ENCODE data around the gene PADI3.

PADI3 gene

GRCh38 chr1:17206196-17206595 is 42.7 kb upstream of the PADI3 start:
- TF ChIP-seq FOXP2 (optimal IDR thresholded peaks at IDR 0.05; ENCODE audit: control extremely low read depth, extremely low read length, insufficient read depth) = no peak
- no peak for TF ChIP-seq EZH2 (IDR thresholded peaks at IDR 0.05)
- no peak for TF ChIP-seq POLR2AphosphoS5 (IDR thresholded peaks at IDR 0.05; ENCODE audit: borderline replicate concordance, low read depth, low read length)
- Histone ChIP-seq H3K4me3 (no peak overlapping the region), H3K27ac (no peak overlapping the region)

DNA sequence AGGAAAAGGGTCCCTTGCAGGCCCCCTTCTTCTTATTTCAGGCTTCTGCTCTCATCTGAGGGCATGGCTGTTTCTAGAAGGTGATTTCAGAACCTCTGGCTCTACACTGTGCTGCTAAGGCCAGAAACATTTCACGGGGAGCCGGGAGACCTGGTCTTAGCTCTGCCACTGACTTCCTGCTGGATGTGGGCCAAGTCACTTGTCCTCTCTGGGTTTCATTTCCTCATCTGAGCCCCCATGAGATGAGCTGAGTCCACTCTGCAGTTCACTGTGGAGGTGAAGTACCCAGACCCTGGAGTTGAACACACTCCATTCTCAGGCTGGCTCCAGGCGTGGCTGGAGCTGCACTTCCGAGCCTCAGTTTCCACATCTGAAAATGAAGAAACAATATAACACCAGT is 41.9 kb upstream of the PADI3 start:
- TF ChIP-seq FOXP2 (optimal IDR thresholded peaks at IDR 0.05; ENCODE audit: control extremely low read depth, extremely low read length, insufficient read depth) (no peak), EZH2 (IDR thresholded peaks at IDR 0.05) (no peak), POLR2AphosphoS5 (IDR thresholded peaks at IDR 0.05; ENCODE audit: borderline replicate concordance, low read depth, low read length) (no peak)
- Histone ChIP-seq H3K36me3 (ENCODE audit: insufficient read depth, low read length) (no peaks in the 10 kb centered on the region), H3K9me3 (ENCODE audit: low read depth, low read length) (no peaks in the 10 kb centered on the region), H3K9ac (ENCODE audit: insufficient read length) (no peak overlapping the region), H3K4me3 (no peak overlapping the region), H3K27ac (no peak overlapping the region)
- DNase-seq (ENCODE audit: low read depth, low spot score) = no peak

More at GRCh38 chr1:17206196-17206595, 42.7 kb upstream of the PADI3 start:
- Histone ChIP-seq H3K9me3 (ENCODE audit: low read depth, low read length) (no peaks in the 10 kb centered on the region), H3K36me3 (ENCODE audit: insufficient read depth, low read length) (no peaks in the 10 kb centered on the region), H3K9ac (ENCODE audit: insufficient read length) (no peak overlapping the region)
- no peak for DNase-seq (ENCODE audit: low read depth, low spot score)

- no peaks in the 10 kb centered on the region for H3K9me3 ChIP-seq (ENCODE audit: low read depth, low read length)
- H3K9ac ChIP-seq (ENCODE audit: insufficient read length) = no peak overlapping the region
- H3K36me3 ChIP-seq (ENCODE audit: insufficient read depth, low read length) = no peaks in the 10 kb centered on the region
- H3K4me3 ChIP-seq = no peak overlapping the region
- DNase-seq (ENCODE audit: low read depth, low spot score) = no peak
- TF ChIP-seq EZH2 (IDR thresholded peaks at IDR 0.05) = no peak
- TF ChIP-seq POLR2AphosphoS5 (IDR thresholded peaks at IDR 0.05; ENCODE audit: borderline replicate concordance, low read depth, low read length) = no peak
- no peak for TF ChIP-seq FOXP2 (optimal IDR thresholded peaks at IDR 0.05; ENCODE audit: control extremely low read depth, extremely low read length, insufficient read depth)
- H3K27ac ChIP-seq = no peak overlapping the region
Measured at GRCh38 chr1:17207540-17207939, 41.4 kb upstream of the PADI3 start.

GRCh38 chr1:17207966-17208418 is 40.9 kb upstream of the PADI3 start:
- Histone ChIP-seq H3K27ac (no peak overlapping the region), H3K4me3 (no peak overlapping the region)

DNA sequence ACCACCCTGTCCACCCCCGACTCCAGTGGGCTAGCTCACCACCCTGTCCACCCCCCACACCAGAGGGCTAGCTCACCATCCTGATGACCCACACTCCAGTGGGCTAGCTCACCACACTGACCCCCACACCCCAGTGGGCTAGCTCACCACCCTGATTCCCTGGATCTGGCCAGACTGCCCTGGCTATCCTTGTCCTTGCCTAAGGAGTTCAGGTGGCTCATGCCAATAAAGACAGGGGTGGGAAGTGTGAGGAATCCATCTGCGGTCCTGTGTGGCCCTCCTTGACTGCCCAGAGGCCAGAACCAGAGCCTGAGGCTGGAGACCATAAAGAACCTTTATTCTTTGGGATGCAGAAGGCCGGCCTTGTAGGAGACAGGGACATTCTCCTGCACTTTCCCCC is 40.4 kb upstream of the PADI3 start:
- H3K27ac ChIP-seq = peak overlapping the region; percentile 77

More at GRCh38 chr1:17207966-17208418, 40.9 kb upstream of the PADI3 start:
- H3K36me3 ChIP-seq (ENCODE audit: insufficient read depth, low read length) = no peaks in the 10 kb centered on the region
- TF ChIP-seq POLR2AphosphoS5 (IDR thresholded peaks at IDR 0.05; ENCODE audit: borderline replicate concordance, low read depth, low read length) (peak; percentile 51; the same call in 1 of the 2 replicates), FOXP2 (optimal IDR thresholded peaks at IDR 0.05; ENCODE audit: control extremely low read depth, extremely low read length, insufficient read depth) (no peak)
- H3K9me3 ChIP-seq (ENCODE audit: low read depth, low read length) = no peaks in the 10 kb centered on the region
- peak; percentile 92 for DNase-seq (ENCODE audit: low read depth, low spot score)
- H3K9ac ChIP-seq (ENCODE audit: insufficient read length) = no peak overlapping the region

GRCh38 chr1:17209430-17209829 is 39.5 kb upstream of the PADI3 start:
- TF ChIP-seq EZH2 (IDR thresholded peaks at IDR 0.05) = no peak
- Histone ChIP-seq H3K36me3 (ENCODE audit: insufficient read depth, low read length) (no peaks in the 10 kb centered on the region), H3K9ac (ENCODE audit: insufficient read length) (no peak overlapping the region), H3K4me3 (no peak overlapping the region), H3K27ac (peak overlapping the region; percentile 77), H3K9me3 (ENCODE audit: low read depth, low read length) (no peaks in the 10 kb centered on the region)
- DNase-seq (ENCODE audit: low read depth, low spot score) = no peak

More for the DNA sequence above, 40.4 kb upstream of the PADI3 start:
- Histone ChIP-seq H3K4me3 (no peak overlapping the region), H3K36me3 (ENCODE audit: insufficient read depth, low read length) (no peaks in the 10 kb centered on the region), H3K9me3 (ENCODE audit: low read depth, low read length) (no peaks in the 10 kb centered on the region), H3K9ac (ENCODE audit: insufficient read length) (peak overlapping the region; percentile 56)
- TF ChIP-seq POLR2AphosphoS5 (IDR thresholded peaks at IDR 0.05; ENCODE audit: borderline replicate concordance, low read depth, low read length) (no peak), FOXP2 (optimal IDR thresholded peaks at IDR 0.05; ENCODE audit: control extremely low read depth, extremely low read length, insufficient read depth) (no peak), EZH2 (IDR thresholded peaks at IDR 0.05) (no peak)
- DNase-seq (ENCODE audit: low read depth, low spot score) = no peak

GRCh38 chr1:17210176-17210575 is 38.7 kb upstream of the PADI3 start:
- Histone ChIP-seq H3K27ac (no peak overlapping the region), H3K9me3 (ENCODE audit: low read depth, low read length) (no peaks in the 10 kb centered on the region), H3K9ac (ENCODE audit: insufficient read length) (no peak overlapping the region), H3K4me3 (no peak overlapping the region), H3K36me3 (ENCODE audit: insufficient read depth, low read length) (no peaks in the 10 kb centered on the region)
- no peak for TF ChIP-seq POLR2AphosphoS5 (IDR thresholded peaks at IDR 0.05; ENCODE audit: borderline replicate concordance, low read depth, low read length)
- TF ChIP-seq EZH2 (IDR thresholded peaks at IDR 0.05) = no peak
- no peak for TF ChIP-seq FOXP2 (optimal IDR thresholded peaks at IDR 0.05; ENCODE audit: control extremely low read depth, extremely low read length, insufficient read depth)
- no peak for DNase-seq (ENCODE audit: low read depth, low spot score)

DNA sequence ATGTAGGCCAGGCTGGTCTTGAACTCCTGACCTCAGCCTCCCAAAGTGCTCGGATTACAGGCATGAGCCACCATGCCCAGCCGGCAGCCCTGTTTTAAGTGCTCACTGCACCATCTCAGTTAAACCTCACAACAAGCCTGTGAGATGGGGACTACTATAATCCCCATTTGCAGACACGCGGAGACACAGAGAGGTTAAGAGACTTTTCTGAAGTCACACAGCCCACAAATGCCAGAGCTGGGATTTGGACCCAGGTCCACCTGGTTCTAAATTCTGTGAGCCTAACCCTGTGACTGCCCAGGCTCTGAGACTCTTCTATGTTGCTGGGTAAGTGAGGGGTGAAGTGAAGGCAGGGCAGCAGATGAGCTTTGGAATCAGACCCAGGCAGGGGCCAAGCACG is 37.5 kb upstream of the PADI3 start:
- Histone ChIP-seq H3K9ac (ENCODE audit: insufficient read length) (no peak overlapping the region), H3K9me3 (ENCODE audit: low read depth, low read length) (no peaks in the 10 kb centered on the region), H3K27ac (peak overlapping the region; percentile 86; the same call in 1 of the 2 replicates), H3K4me3 (no peak overlapping the region), H3K36me3 (ENCODE audit: insufficient read depth, low read length) (no peaks in the 10 kb centered on the region)
- DNase-seq (ENCODE audit: low read depth, low spot score) = no peak
- TF ChIP-seq FOXP2 (optimal IDR thresholded peaks at IDR 0.05; ENCODE audit: control extremely low read depth, extremely low read length, insufficient read depth) (no peak), POLR2AphosphoS5 (IDR thresholded peaks at IDR 0.05; ENCODE audit: borderline replicate concordance, low read depth, low read length) (no peak), EZH2 (IDR thresholded peaks at IDR 0.05) (no peak)

DNA sequence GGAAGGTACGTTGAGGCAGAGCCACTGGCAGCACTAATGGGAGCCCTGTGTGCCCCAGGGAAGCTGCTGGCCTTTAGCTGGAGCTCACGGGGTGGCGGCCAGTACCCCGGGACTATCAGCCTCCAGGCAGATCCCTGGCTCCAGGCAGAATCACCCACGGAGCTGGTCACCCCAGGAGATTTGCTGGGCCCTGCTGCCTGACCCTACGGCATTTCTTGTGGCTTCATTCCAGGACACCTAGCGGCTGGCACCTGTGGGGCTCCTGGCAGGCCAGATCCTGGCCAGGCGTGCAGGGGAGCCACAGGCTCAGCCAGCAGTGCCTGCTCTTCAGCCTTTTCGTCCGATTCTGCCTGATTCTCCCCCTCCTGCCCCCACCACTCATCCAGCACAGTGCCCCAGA is 36.9 kb upstream of the PADI3 start:
- Histone ChIP-seq H3K9me3 (ENCODE audit: low read depth, low read length) (no peaks in the 10 kb centered on the region), H3K9ac (ENCODE audit: insufficient read length) (peak overlapping the region; percentile 59), H3K36me3 (ENCODE audit: insufficient read depth, low read length) (no peaks in the 10 kb centered on the region), H3K27ac (peak overlapping the region; percentile 86), H3K4me3 (peak overlapping the region; percentile 68; the same call in 1 of the 2 replicates)
- no peak for TF ChIP-seq FOXP2 (optimal IDR thresholded peaks at IDR 0.05; ENCODE audit: control extremely low read depth, extremely low read length, insufficient read depth)
- DNase-seq (ENCODE audit: low read depth, low spot score) = no peak
